HCT116 (cell line): ENCODE results near the gene SSMEM1.

Source experiments
- EZH2phosphoT487 ChIP-seq: fragments of 200-600 bp; IDR thresholded peaks from 2 replicates; pipeline ENCODE4 v1.6.1; 2018; ENCODE audit warnings: antibody characterized with exemption, borderline replicate concordance
- POLR2A ChIP-seq: IDR thresholded peaks from 2 replicates; pipeline ENCODE4 v1.7.0; 2011; ENCODE audit warnings: borderline replicate concordance; ENCODE audit not compliant: insufficient read depth, insufficient read length; ENCODE audit errors: extremely low read depth
- POLR2AphosphoS5 ChIP-seq: IDR thresholded peaks from 2 replicates; pipeline ENCODE4 v1.6.1; 2011; ENCODE audit warnings: mild to moderate bottlenecking, low read depth, low read length, moderate library complexity
- RAD21 ChIP-seq: IDR thresholded peaks from 2 replicates; pipeline ENCODE4 v1.6.1; 2012; ENCODE audit warnings: low read depth, mild to moderate bottlenecking
- TCF7L2 ChIP-seq: IDR thresholded peaks from 2 replicates; pipeline ENCODE4 v1.7.0; 2011; ENCODE audit warnings: borderline replicate concordance, inconsistent platforms; ENCODE audit not compliant: insufficient read depth, insufficient read length; ENCODE audit errors: extremely low read depth
- YY1 ChIP-seq: IDR thresholded peaks from 2 replicates; pipeline ENCODE4 v1.6.1; 2011; ENCODE audit warnings: low read length, low read depth, moderate library complexity, mild to moderate bottlenecking; ENCODE audit not compliant: insufficient replicate concordance; ENCODE audit errors: extremely low read depth
- ZNF274 ChIP-seq: fragments of 200-500 bp; sonication (Bioruptor generic); IDR thresholded peaks from 2 replicates; pipeline ENCODE4 v1.6.1; 2014; ENCODE audit warnings: mild to moderate bottlenecking, low read depth, low read length, inconsistent platforms
- TF ChIP-seq, protein P1 (sequence below): IDR thresholded peaks from 2 replicates; pipeline ENCODE4 v1.6.1; 2012; ENCODE audit warnings: low read depth
- TF ChIP-seq, protein P2 (sequence below), 3 experiments: fragments of 200-600 bp in 1 of 3; sonication (generic) in 1 of 3; IDR thresholded peaks in 2 of 3; conservative IDR thresholded peaks in 1 of 3; 2 replicates each; pipeline ENCODE4 v1.5.1; 2012 to 2017; ENCODE audit warnings: low read depth in 2 of 3, low read length in 2 of 3, antibody characterized with exemption in 1 of 3, borderline replicate concordance in 1 of 3, control low read depth in 1 of 3, mild to moderate bottlenecking in 1 of 3, mixed read lengths in 1 of 3, mixed run types in 1 of 3, moderate library complexity in 1 of 3; ENCODE audit not compliant: insufficient read depth in 1 of 3

DNA sequence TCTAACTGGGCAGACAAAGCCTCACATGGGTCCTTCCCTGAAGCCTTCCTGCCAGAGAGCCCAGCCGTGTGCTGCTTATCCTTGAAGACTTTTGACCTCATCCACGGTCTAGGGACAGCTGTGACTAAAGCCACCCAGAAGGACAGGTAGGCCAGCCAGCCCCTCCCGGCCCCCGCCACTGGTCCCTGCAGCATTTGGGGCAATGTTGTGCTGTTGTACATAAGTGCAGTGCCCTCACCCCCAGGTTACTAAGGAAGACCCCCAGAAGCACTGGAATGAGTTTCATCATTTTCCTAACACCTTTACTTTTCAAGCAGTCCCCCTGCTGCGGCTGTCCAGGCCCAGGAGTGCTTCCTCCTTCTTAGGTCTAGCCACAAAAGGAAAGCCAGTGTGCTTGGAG lies 45.5 kb upstream of the SSMEM1 start:
- TF ChIP-seq, protein P1, sequence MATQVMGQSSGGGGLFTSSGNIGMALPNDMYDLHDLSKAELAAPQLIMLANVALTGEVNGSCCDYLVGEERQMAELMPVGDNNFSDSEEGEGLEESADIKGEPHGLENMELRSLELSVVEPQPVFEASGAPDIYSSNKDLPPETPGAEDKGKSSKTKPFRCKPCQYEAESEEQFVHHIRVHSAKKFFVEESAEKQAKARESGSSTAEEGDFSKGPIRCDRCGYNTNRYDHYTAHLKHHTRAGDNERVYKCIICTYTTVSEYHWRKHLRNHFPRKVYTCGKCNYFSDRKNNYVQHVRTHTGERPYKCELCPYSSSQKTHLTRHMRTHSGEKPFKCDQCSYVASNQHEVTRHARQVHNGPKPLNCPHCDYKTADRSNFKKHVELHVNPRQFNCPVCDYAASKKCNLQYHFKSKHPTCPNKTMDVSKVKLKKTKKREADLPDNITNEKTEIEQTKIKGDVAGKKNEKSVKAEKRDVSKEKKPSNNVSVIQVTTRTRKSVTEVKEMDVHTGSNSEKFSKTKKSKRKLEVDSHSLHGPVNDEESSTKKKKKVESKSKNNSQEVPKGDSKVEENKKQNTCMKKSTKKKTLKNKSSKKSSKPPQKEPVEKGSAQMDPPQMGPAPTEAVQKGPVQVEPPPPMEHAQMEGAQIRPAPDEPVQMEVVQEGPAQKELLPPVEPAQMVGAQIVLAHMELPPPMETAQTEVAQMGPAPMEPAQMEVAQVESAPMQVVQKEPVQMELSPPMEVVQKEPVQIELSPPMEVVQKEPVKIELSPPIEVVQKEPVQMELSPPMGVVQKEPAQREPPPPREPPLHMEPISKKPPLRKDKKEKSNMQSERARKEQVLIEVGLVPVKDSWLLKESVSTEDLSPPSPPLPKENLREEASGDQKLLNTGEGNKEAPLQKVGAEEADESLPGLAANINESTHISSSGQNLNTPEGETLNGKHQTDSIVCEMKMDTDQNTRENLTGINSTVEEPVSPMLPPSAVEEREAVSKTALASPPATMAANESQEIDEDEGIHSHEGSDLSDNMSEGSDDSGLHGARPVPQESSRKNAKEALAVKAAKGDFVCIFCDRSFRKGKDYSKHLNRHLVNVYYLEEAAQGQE = no peak
- TF ChIP-seq TCF7L2 (no peak), ZNF274 (no peak), RAD21 (no peak), YY1 (no peak), POLR2AphosphoS5 (no peak), EZH2phosphoT487 (no peak), POLR2A (no peak)
- TF ChIP-seq, protein P2, sequence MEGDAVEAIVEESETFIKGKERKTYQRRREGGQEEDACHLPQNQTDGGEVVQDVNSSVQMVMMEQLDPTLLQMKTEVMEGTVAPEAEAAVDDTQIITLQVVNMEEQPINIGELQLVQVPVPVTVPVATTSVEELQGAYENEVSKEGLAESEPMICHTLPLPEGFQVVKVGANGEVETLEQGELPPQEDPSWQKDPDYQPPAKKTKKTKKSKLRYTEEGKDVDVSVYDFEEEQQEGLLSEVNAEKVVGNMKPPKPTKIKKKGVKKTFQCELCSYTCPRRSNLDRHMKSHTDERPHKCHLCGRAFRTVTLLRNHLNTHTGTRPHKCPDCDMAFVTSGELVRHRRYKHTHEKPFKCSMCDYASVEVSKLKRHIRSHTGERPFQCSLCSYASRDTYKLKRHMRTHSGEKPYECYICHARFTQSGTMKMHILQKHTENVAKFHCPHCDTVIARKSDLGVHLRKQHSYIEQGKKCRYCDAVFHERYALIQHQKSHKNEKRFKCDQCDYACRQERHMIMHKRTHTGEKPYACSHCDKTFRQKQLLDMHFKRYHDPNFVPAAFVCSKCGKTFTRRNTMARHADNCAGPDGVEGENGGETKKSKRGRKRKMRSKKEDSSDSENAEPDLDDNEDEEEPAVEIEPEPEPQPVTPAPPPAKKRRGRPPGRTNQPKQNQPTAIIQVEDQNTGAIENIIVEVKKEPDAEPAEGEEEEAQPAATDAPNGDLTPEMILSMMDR (IDR thresholded peaks at IDR 0.05 in 2 of 3, conservative IDR thresholded peaks at IDR 0.05 in 1 of 3; ENCODE audit: borderline replicate concordance in 1 of 3, insufficient read depth in 1 of 3, low read depth in 2 of 3, low read length in 2 of 3) = no peak
